GM12873 (cell line): ENCODE measurements around the gene SSB.

ENCODE experiments used
- TF ChIP-seq, protein P1 (sequence below): IDR thresholded peaks from 2 replicates; pipeline ENCODE4 v1.5.1; 2012; ENCODE audit warnings: low read depth, mild to moderate bottlenecking, moderate library complexity, low read length, control low read depth; ENCODE audit not compliant: insufficient read depth; ENCODE audit errors: missing control alignments

SSB gene

DNA sequence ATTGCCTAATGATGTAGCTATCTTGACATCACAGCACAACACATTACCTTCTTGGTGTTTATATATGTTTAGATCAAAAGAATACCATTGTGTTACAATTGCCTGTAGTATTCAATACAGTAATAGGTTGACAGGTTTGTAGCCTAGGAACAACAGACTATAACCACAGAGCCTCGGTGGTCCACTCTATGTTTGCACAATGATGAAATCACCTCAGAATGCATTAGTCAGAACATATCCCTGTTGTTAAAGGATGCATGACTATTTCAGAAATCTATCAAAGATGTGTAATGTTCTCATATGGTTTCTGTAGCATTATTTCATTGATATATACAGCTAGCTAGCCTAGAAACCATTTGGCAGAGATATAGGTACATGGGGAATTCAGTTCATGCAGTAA lies 17.2 kb downstream of the SSB start:
- TF ChIP-seq, protein P1, sequence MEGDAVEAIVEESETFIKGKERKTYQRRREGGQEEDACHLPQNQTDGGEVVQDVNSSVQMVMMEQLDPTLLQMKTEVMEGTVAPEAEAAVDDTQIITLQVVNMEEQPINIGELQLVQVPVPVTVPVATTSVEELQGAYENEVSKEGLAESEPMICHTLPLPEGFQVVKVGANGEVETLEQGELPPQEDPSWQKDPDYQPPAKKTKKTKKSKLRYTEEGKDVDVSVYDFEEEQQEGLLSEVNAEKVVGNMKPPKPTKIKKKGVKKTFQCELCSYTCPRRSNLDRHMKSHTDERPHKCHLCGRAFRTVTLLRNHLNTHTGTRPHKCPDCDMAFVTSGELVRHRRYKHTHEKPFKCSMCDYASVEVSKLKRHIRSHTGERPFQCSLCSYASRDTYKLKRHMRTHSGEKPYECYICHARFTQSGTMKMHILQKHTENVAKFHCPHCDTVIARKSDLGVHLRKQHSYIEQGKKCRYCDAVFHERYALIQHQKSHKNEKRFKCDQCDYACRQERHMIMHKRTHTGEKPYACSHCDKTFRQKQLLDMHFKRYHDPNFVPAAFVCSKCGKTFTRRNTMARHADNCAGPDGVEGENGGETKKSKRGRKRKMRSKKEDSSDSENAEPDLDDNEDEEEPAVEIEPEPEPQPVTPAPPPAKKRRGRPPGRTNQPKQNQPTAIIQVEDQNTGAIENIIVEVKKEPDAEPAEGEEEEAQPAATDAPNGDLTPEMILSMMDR = no peak

DNA sequence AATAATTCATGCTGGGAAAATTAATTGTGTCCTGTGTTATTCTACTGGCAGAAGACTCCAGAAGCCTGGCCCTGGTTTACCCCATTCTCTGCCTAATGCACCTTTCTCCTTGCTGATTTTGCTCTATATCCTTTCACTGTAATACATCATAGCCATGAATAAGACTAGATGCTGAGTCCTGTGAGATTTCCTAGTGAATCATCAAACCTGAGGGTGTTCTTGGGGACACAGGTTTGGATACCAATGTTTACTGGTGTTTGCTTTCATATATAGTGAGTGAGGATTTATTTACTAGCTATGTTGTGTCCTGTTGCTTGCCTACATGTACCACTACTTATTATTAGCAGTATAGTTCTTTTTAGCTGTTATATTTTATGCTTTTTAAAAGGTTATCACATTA lies 19.6 kb downstream of the SSB start:
- TF ChIP-seq, protein P1 = no peak

DNA sequence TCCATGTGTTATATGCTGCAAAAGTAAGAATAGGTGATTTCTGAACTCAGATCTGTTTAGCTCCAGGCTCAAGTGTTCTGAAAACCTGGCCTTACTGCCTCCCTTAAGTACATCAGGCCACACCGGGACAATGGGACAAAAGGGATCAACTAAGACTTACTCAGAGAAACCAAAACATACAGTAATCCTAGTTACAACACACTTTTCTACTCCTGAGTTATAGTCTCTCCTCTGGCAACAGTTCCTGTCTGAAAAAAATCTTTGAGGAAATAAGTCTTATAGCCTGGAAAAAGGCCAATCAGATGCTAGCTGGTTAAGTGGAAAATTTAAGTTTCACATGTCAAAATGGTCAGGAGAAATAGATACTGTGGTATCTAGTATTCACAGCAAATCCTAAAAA lies 20.4 kb downstream of the SSB start:
- TF ChIP-seq, protein P1 = no peak

DNA sequence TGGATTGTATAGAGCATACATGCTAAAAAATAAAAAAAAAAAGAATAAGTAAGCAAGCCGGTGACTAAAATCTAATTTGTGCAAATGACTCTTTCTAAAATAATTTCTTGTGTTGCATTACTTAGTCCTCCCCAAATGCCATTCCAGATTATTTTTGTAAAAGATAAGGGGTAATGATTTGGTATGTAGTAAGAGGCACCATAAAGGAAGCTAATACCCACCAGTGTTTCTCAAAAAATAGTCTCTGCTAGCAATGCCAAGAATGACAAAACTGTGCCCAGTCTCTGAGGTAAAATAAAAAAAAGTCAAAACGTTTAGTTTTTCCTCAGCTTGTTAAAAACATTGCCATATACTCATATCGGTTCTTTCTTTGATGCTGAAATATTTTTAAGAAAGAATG lies 23.4 kb downstream of the SSB start:
- TF ChIP-seq, protein P1 = no peak

DNA sequence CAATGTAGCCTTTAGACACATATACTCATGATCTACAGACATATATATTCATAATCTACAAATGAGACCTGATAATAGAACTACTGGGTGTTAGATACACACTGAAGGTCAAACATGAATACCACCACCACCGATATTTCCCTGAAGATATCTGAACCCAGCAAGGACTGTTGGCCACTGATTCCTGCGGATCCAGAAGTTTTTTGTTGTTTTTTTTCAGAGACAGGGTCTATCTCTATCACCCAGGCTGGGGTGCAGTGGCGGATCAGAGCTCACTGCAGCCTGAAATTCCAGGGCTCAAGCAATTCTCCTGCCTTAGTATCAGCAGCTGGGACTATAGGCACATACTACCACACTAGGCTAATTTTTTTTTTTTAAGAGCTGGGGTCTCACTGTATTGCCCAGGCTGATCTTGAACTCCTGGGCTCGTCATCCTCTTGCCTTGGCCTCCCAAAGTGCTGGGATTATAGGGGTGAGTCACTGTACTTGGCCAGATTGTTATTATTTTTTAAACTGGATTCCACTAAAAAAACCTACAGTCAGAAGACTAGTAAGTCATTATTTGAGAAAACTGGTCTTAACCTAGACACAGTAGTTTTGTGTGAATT lies 24.2 kb downstream of the SSB start:
- TF ChIP-seq, protein P1 = no peak

DNA sequence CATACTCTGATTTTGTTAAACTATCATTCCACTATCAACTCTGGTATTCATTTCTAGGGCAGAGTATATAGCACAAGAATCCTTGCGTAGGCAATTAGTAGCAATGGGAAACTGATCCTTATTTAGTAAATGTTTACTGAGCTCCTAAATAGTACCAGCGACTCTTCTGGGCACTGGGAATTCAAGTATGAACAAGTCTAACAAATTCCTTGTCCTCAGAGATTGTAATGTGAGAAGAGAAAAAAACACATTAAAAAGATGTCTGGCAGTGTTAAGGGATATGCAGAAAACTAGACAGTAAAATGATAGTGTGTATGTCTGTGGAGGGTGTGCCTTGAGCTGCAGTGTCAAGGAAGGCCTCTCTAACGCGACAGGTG lies 25.3 kb downstream of the SSB start:
- TF ChIP-seq, protein P1 = no peak

DNA sequence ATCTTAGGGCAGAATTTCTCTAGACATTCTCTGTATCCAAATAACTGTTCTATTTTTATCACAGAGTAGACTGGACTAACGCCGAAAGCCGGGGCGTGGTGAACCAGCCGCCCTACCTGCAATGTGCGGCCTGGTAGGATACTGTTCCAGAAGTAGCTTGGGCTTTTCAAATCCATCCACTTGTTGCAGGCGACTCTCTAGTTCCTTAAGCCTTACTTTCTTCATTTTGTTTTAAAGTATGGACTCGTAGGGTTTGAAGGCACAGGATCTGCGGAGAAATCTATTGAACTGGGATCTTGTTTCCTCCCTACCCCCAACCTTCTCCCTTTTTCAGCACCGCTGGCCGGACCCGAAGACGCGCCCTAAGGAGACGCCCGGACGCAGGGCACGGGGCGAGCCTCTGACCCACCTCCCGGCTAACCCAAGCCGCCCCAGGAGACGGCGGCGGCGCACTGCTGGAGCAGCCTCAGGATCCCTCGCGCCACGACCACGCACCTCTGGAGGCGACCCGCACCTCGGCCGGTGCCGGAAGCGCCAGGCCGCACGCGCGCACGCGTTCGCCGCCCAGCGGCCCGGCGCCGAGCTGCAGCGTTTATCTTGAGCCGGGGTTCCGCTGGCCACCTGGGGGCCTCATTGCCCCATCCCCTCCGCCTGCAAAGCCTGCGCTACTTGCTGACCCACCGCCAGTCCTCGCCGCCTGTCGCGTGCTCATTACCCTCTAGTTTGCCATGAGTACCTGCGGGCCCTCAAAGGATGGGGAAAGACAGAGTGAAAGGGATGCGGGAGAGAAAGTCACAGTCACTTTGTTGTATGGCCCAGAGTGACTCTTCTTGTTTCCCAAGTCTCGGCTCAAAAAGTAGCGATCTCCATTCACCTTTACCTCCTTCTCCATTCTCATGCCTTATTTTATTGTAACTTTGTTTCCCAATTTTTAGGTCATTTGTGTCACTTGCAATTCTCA lies 26.0 kb downstream of the SSB start, which contains the start of gene METTL5:
Gene METTL5, minus strand, starts transcription at position 533 of the 961 bp plus-strand sequence. Its CDS starts 308 bp downstream, at position 225.
- TF ChIP-seq, protein P1 = peak; percentile 95
